Middle frontal gyrus (tissue), 1 donor: ENCODE data around the gene B3GNT3.

ENCODE experiments used
- DNase-seq: peaks from one replicate; pipeline ENCODE4 v3.0.0-alpha.2; 2015; ENCODE audit warnings: low spot score; ENCODE audit errors: extremely low spot score

Gene B3GNT3

GRCh38 chr19:17794731-17795494, at the start of gene B3GNT3:
Gene B3GNT3, plus strand, starts transcription at chr19:17795138. Its CDS starts 12,670 bp downstream, at chr19:17807808.
- DNase-seq, result no peak

DNA sequence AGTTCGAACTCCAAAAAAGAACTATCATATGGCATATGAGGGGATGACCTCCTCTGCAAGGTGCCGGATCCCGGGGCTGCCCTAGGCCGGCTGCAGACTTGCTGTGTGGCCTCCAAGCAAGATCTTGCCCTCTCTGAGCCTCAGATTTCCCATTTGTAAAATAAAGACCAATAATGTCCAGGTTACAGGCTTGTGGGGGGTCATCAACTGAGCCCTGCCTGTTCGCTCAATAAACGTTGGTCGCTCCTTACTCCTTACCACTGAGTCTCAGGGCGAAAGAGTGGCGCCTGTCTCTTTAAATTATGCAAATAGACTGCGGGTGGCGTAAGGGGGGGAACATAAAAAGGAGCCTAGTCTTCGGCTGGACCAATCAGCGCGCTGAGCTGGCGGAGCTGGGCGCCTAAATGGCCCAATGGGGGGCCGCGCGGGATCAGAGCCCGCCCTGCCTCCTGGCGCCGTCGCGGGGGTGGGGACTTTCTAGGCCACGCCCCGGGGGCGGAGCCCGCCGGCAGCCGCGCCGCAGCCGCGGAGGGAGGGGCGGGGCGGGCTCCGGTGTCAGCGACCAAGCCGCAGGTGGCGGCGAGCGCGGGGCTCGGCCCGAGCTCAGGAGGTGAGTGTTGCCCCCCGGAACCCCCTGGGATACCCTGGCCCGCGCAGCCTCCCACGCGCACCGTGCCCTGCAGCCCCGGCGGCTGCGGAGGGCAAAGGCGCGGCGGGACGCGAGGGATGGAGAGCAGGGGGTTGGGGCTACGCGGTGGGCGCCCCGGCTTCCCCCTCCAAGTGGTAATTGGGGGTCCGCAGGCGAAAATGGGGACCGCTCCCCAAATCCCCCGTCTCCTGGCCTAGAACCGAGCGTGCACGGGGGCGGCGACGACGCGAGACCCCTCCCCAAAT, 47.5 kb upstream of the B3GNT3 start:
- peak; percentile 96 for DNase-seq

GRCh38 chr19:17748884-17749638, 45.9 kb upstream of the B3GNT3 start:
- no peak for DNase-seq

DNA sequence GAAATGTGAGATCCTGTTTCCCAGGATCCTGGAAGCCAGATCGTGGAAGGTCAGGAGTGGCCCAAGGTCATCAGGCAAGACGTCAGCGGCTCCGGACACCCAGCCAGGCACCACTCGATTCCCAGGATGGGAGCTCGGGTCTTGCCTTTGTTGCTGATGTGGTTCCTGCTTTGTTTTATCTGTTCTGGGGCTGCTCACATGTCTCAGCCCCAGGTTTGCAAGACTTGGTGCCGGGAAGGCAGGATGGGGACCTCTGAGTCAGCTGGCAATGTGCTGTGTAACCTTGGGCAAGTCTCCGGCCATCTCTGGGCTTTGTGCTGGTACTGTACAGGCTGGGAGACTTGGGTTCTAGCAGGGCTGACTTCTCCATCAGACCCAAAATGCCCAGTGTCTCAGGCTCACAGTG, 45.0 kb upstream of the B3GNT3 start:
- no peak for DNase-seq

GRCh38 chr19:17751103-17751911, 43.6 kb upstream of the B3GNT3 start, which contains the start of gene FCHO1:
Gene FCHO1, plus strand, starts transcription at chr19:17751477. Its CDS starts 3,688 bp downstream, at chr19:17755165.
- DNase-seq, result no peak

- DNase-seq, result no peak
Measured at GRCh38 chr19:17751912-17752273, 43.0 kb upstream of the B3GNT3 start.

DNA sequence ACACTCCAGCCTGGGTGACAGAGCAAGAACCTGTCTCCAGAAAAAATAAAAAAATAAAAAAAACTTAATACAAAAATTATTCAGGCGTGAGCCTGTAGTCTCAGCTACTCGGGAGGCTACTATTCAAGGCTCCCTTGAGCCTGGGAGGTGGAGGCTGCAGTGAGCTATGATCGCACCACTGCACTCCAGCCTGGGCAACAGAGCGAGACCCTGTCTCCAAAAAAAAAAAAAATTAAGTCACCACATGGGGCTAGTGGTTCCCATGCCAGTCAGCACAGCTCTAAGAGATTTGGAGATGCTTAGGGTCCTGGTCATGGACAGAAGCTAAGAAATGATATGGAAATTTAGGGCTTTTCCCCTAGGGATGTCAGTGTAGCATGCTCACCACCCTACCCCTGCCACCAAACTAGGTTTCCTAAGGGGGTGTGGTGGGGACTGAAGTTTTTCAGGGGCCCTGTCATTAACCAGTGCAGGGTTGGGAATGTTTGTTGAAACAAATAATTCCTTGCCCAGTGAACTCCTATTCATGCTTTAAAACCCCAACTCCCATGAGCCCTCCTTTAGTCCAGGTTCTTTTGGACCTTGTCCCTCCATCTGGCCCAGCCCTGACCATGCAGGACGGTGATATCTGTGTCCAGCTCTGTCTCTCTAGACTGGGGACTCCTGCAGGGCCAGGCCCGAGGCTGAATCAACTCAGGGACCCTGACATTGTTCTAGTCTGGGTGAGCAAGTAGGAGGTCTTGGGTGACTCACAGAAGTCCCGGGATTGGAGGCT, 41.9 kb upstream of the B3GNT3 start:
- DNase-seq, result no peak

- peak; percentile 23 for DNase-seq
Measured at GRCh38 chr19:17753976-17754375, 41.0 kb upstream of the B3GNT3 start.

DNA sequence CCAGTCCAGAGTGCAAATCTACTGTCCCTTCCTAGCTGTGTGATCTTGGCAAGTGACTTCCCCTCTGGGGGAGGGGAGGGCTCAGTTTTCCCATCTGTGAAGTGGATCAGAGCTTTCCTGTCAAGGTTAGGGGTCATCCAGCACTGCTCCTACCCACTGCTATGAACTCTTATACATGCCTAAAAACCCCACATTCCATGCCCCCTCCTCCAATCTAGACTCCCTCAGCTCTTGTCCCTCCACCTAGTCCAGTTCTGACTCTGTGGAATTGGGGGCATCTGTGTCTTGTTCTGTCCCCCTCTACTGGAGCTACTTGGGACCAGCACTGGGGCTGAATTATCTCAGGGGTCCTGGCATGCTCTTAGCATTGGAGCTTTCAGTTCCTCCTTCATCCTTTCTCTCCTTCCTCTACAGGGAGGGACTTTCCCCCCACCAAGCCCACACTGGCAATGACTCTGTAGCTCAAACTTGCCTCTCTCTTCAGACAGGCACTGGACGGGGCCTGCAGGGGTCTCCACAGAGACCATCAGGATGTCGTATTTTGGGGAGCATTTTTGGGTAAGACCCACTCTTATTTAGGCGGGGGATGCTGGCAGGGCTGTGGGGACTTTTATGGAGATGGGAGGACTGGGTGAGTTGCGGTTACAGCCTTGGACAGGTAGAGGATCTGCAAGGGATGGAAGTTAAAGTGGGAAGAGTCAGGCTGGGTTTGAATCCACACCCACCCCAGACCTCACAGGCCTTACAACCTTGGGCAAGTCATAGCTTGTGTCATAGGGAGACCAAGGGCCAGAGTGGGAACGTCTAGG, 40.1 kb upstream of the B3GNT3 start:
- DNase-seq, result no peak

- no peak for DNase-seq
Measured at GRCh38 chr19:17755443-17755890, 39.5 kb upstream of the B3GNT3 start.

GRCh38 chr19:17755977-17756670, 38.8 kb upstream of the B3GNT3 start:
- peak; percentile 57 for DNase-seq

DNA sequence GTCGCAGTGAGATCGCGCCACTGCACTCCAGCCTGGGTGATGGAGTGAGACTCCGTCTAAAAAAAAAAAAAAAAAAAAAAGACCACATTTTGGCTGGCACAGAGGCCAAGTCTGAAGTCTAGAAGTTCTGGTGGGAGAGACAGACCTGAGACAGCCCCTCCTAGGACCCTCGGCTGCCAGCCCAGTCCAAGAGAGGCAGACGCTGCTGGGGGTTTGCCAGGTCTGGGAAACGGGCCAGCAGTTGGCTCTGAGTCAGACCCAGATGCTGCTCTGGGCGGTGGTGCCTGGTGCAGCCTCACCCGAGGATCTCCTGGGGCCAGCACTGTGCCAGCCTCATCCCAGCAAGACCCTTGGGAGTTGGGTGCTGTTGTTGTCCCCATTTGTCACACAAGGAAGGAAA, 37.8 kb upstream of the B3GNT3 start:
- DNase-seq, result peak; percentile 91

DNA sequence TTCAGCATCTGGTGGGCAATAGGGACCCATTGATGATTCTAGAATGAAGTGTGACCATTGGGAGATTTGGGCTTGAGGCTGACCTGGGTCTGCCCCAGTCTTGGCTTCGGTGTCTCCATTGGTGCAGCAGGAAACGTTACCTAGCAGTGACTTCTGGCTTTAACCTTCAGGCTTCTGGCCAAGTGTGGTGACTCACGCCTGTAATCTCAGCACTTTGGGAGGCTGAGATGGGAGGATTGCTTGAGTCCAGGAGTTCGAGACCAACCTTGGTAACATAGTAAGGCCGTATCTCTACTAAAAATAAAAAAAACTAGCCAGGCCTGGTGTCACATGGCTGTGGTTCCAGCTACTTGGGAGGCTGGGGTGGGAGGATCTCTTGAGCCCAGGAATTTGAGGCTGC, 36.4 kb upstream of the B3GNT3 start:
- no peak for DNase-seq

DNA sequence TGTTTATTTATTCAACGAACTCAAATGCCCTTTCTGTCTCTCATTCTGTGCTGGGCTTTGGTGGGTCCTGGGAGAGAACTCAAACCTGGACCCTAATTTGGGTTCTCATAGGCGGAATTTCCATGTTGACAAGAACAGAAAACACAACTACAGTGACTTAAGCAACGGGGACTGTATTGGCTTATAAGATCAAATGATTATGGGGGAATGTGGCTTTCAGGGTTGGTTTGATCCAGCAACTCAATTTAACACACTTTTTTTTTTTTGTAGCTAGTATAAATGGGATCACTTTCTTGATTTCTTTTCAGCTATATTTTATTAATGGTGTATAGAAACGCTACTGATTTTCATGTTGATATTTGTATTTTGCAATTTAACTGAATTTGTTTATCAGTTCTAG, 33.8 kb upstream of the B3GNT3 start:
- no peak for DNase-seq

DNA sequence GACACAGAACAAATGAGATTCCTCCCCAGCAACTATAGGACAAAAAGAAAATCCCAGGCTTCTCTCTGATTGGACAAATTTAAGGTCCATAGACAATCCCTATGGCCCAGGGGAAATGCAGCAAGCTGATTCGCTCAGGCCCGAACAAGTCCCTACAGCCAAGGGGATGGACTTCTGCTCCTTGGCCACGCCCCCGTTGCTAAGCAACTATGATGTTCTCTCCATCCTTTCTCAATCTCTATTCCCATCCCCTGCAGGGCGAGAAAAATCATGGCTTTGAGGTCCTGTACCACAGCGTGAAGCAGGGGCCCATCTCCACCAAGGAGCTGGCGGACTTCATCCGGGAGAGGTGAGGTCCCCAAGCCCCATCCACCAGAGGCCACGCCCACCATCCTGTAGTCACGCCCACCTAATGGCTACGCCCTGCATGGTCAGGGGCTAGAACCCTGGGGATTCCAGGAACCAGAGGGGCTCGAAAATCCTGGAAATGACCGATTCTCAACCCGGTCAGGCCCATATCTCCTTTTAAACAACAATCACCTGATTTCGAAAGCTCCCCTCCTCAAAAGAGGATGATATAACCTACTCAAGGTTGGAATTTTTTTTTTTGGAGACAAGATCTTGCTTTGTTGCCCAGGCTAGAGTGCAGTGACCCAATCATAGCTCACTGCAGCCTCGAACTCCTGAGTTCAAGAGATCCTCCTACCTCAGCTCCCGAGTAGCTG, 32.3 kb upstream of the B3GNT3 start:
- no peak for DNase-seq

GRCh38 chr19:17764348-17764747, 30.6 kb upstream of the B3GNT3 start:
- DNase-seq, result no peak

GRCh38 chr19:17765069-17765618, 29.8 kb upstream of the B3GNT3 start:
- no peak for DNase-seq
